ENCODE measurements around the gene CST9L.

Gene CST9L

DNA sequence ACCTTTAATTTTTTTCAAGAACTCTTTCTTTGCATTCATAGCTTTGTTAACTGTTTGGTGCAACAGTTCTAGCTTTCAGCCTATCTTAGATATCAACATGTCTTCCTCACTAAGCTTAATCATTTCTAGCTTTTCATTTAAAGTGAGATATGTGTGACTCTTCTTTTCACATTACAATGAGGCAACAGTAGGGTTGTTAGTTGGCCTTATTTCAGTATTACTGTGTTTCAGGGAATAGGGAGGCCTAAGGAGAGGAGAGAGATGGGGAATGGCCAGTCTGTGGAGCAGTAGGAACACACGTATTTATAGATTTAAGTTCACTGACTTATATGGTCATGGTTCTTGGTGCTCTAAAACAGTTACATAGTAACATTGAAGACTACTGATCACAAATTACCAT is 35.8 kb downstream of the CST9L start:
- H3K4me1 ChIP-seq (ENCODE audit: control insufficient read depth, insufficient read depth, low read length), result peaks cover 29% of the 10 kb centered on the region
- H3K9ac ChIP-seq (ENCODE audit: low read length), result no peak overlapping the region
- H3K27ac ChIP-seq (ENCODE audit: low read depth, low read length), result no peak overlapping the region
- peaks cover 20% of the 10 kb centered on the region for H3K9me3 ChIP-seq (ENCODE audit: control insufficient read depth, insufficient read depth, low read depth, low read length)
- peak overlapping the region; percentile 22 for H3K4me3 ChIP-seq (ENCODE audit: low read depth, low read length)
- H3K36me3 ChIP-seq (ENCODE audit: control insufficient read depth, insufficient read depth, low read length), result no peaks in the 10 kb centered on the region
- H3K27me3 ChIP-seq (ENCODE audit: control insufficient read depth, insufficient read depth, low read length), result no peaks in the 10 kb centered on the region

DNA sequence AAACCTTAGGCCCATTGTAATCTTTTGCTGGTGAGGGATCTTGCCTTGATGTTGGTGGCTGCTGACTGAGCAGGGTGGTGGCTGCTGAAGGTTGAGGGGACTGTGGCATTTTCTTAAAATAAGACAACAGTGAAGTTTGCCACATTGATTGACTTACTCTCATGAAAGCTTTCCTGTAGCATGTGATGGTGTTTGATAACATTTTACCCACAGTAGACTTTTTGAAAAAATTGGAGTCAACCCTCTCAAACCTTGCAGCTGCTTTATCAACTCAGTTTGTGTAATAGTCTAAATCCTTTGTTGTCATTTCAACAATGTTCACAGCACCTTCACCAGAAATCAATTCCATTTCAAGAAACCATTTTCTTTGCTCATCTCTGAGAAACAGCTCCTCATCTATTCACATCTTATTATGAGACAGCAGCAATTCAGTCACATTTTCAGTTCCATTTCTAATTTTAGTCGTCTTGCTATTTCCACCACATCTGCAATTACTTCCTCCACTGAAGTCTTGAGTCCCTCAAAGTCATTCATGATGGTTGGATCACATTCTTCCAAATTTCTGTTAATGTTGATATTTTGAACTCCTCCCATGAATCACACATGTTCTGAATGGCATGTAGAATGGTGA is 37.2 kb downstream of the CST9L start:
- Histone ChIP-seq H3K4me1 (ENCODE audit: control insufficient read depth, insufficient read depth, low read length) (peaks cover 29% of the 10 kb centered on the region), H3K9ac (ENCODE audit: low read length) (no peak overlapping the region), H3K4me3 (ENCODE audit: low read depth, low read length) (no peak overlapping the region), H3K36me3 (ENCODE audit: control insufficient read depth, insufficient read depth, low read length) (no peaks in the 10 kb centered on the region), H3K27me3 (ENCODE audit: control insufficient read depth, insufficient read depth, low read length) (no peaks in the 10 kb centered on the region), H3K27ac (ENCODE audit: low read depth, low read length) (no peak overlapping the region), H3K9me3 (ENCODE audit: control insufficient read depth, insufficient read depth, low read depth, low read length) (peaks cover 26% of the 10 kb centered on the region)

DNA sequence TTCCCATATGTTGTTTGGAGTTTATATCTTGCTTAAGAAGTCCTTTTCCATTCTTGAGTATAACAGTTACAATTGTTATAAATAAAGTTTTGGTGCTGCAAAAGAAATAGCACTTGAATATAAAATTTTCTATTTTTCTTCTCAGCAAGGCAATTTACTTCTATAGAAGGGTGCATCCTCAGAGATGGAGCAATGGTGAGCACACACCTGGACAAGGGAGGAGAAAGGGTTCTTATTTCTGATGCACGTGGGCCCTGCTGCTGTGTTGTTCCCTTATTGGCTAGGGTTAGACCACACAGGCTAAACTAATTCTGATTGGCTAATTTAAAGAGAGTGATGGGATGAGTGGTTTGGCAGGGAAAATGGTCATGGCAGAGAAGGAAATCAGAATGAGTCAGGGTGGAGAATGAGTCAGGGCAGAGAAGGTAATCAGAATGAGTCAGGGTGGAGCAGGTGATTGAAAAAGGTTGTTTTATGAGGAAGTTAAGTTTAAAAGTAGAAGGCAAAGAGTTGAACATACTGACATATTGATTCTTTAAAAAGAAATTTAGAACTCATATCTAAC is 39.3 kb downstream of the CST9L start:
- H3K4me1 ChIP-seq (ENCODE audit: control insufficient read depth, insufficient read depth, low read length), result peaks cover 17% of the 10 kb centered on the region
- no peaks in the 10 kb centered on the region for H3K27me3 ChIP-seq (ENCODE audit: control insufficient read depth, insufficient read depth, low read length)
- no peak overlapping the region for H3K27ac ChIP-seq (ENCODE audit: low read depth, low read length)
- H3K4me3 ChIP-seq (ENCODE audit: low read depth, low read length), result no peak overlapping the region
- H3K36me3 ChIP-seq (ENCODE audit: control insufficient read depth, insufficient read depth, low read length), result no peaks in the 10 kb centered on the region
- no peak overlapping the region for H3K9ac ChIP-seq (ENCODE audit: low read length)
- H3K9me3 ChIP-seq (ENCODE audit: control insufficient read depth, insufficient read depth, low read depth, low read length), result peaks cover 26% of the 10 kb centered on the region

GRCh38 chr20:23526850-23527249 is 41.4 kb downstream of the CST9L start:
- no peak overlapping the region for H3K27ac ChIP-seq (ENCODE audit: low read depth, low read length)
- H3K4me3 ChIP-seq (ENCODE audit: low read depth, low read length), result no peak overlapping the region
- H3K36me3 ChIP-seq (ENCODE audit: control insufficient read depth, insufficient read depth, low read length), result no peaks in the 10 kb centered on the region
- H3K27me3 ChIP-seq (ENCODE audit: control insufficient read depth, insufficient read depth, low read length), result no peaks in the 10 kb centered on the region
- H3K4me1 ChIP-seq (ENCODE audit: control insufficient read depth, insufficient read depth, low read length), result no peaks in the 10 kb centered on the region; the same call in 1 of the 2 replicates
- H3K9me3 ChIP-seq (ENCODE audit: control insufficient read depth, insufficient read depth, low read depth, low read length), result peaks cover 32% of the 10 kb centered on the region
- H3K9ac ChIP-seq (ENCODE audit: low read length), result no peak overlapping the region

DNA sequence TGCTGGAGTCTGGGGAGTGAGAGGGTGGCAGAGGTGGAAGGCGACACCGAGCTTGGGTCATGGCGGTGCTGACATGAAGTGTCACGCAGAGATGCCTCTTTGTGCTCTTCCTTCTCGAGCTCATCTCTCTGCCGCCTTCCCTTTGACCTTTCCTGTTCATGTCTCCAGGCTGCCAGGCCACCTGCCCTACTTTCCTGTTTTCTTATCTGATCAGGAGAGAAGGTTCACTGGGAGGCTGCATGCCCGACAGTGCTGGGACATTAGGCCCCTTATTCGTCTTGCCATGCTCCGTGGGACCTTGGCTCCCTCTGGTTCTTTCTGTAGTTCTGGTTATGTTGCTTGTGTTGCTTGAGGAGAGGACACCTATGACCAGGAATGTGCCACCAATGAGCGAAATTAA is 44.1 kb downstream of the CST9L start:
- no peak overlapping the region for H3K4me3 ChIP-seq (ENCODE audit: low read depth, low read length)
- no peak overlapping the region for H3K9ac ChIP-seq (ENCODE audit: low read length)
- no peak overlapping the region for H3K27ac ChIP-seq (ENCODE audit: low read depth, low read length)
- H3K27me3 ChIP-seq (ENCODE audit: control insufficient read depth, insufficient read depth, low read length), result no peaks in the 10 kb centered on the region
- H3K9me3 ChIP-seq (ENCODE audit: control insufficient read depth, insufficient read depth, low read depth, low read length), result peaks cover 37% of the 10 kb centered on the region
- no peaks in the 10 kb centered on the region for H3K36me3 ChIP-seq (ENCODE audit: control insufficient read depth, insufficient read depth, low read length)
- H3K4me1 ChIP-seq (ENCODE audit: control insufficient read depth, insufficient read depth, low read length), result no peaks in the 10 kb centered on the region

DNA sequence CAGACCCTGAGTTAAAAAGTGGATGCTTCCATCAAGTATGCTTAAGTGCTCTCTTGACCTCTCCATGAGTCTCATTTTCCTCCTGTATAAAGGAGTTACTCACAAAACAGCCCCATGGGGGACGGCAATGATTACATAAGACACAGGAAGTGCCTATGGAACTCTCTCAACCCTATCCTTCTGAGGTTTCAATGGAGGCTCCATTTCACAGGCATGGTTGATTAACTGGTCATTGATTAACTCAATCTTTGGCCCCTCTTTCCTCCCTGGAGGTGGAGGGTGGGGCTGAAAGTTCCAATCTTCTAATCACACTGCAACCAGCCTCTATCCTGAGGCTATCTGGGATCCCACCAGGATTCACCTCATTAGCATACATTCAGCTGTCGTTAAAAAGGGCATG is 48.1 kb downstream of the CST9L start:
- Histone ChIP-seq H3K9me3 (ENCODE audit: control insufficient read depth, insufficient read depth, low read depth, low read length) (peaks cover 25% of the 10 kb centered on the region), H3K9ac (ENCODE audit: low read length) (no peak overlapping the region)

GRCh38 chr20:23519556-23519955 is 48.7 kb downstream of the CST9L start:
- no peak overlapping the region for H3K4me3 ChIP-seq (ENCODE audit: low read depth, low read length)
- H3K27me3 ChIP-seq (ENCODE audit: control insufficient read depth, insufficient read depth, low read length), result no peaks in the 10 kb centered on the region
- H3K4me1 ChIP-seq (ENCODE audit: control insufficient read depth, insufficient read depth, low read length), result peaks cover 7% of the 10 kb centered on the region
- H3K9me3 ChIP-seq (ENCODE audit: control insufficient read depth, insufficient read depth, low read depth, low read length), result peaks cover 25% of the 10 kb centered on the region
- no peak overlapping the region for H3K27ac ChIP-seq (ENCODE audit: low read depth, low read length)
- H3K36me3 ChIP-seq (ENCODE audit: control insufficient read depth, insufficient read depth, low read length), result no peaks in the 10 kb centered on the region
- no peak overlapping the region for H3K9ac ChIP-seq (ENCODE audit: low read length)

More for the DNA sequence above, 48.1 kb downstream of the CST9L start:
- no peaks in the 10 kb centered on the region for H3K27me3 ChIP-seq (ENCODE audit: control insufficient read depth, insufficient read depth, low read length)
- H3K4me3 ChIP-seq (ENCODE audit: low read depth, low read length), result no peak overlapping the region
- H3K4me1 ChIP-seq (ENCODE audit: control insufficient read depth, insufficient read depth, low read length), result peaks cover under 1% of the 10 kb centered on the region; the same call in 1 of the 2 replicates
- H3K27ac ChIP-seq (ENCODE audit: low read depth, low read length), result no peak overlapping the region
- no peaks in the 10 kb centered on the region for H3K36me3 ChIP-seq (ENCODE audit: control insufficient read depth, insufficient read depth, low read length)

GRCh38 chr20:23517719-23518118 is 50.6 kb downstream of the CST9L start:
- no peak overlapping the region for H3K9ac ChIP-seq (ENCODE audit: low read length)
- no peak overlapping the region for H3K4me3 ChIP-seq (ENCODE audit: low read depth, low read length)
- peaks cover 24% of the 10 kb centered on the region for H3K9me3 ChIP-seq (ENCODE audit: control insufficient read depth, insufficient read depth, low read depth, low read length)
- no peaks in the 10 kb centered on the region for H3K36me3 ChIP-seq (ENCODE audit: control insufficient read depth, insufficient read depth, low read length)
- H3K27ac ChIP-seq (ENCODE audit: low read depth, low read length), result no peak overlapping the region
- H3K27me3 ChIP-seq (ENCODE audit: control insufficient read depth, insufficient read depth, low read length), result no peaks in the 10 kb centered on the region
- peaks cover 15% of the 10 kb centered on the region for H3K4me1 ChIP-seq (ENCODE audit: control insufficient read depth, insufficient read depth, low read length)

GRCh38 chr20:23515250-23515939 is 52.9 kb downstream of the CST9L start:
- H3K36me3 ChIP-seq (ENCODE audit: control insufficient read depth, insufficient read depth, low read length), result no peaks in the 10 kb centered on the region
- no peak overlapping the region for H3K4me3 ChIP-seq (ENCODE audit: low read depth, low read length)
- peak overlapping the region; percentile 42; the same call in 1 of the 2 replicates for H3K27ac ChIP-seq (ENCODE audit: low read depth, low read length)
- peaks cover 15% of the 10 kb centered on the region for H3K4me1 ChIP-seq (ENCODE audit: control insufficient read depth, insufficient read depth, low read length)
- peaks cover 5% of the 10 kb centered on the region; the same call in 1 of the 2 replicates for H3K9me3 ChIP-seq (ENCODE audit: control insufficient read depth, insufficient read depth, low read depth, low read length)
- no peak overlapping the region for H3K9ac ChIP-seq (ENCODE audit: low read length)
- H3K27me3 ChIP-seq (ENCODE audit: control insufficient read depth, insufficient read depth, low read length), result no peaks in the 10 kb centered on the region

DNA sequence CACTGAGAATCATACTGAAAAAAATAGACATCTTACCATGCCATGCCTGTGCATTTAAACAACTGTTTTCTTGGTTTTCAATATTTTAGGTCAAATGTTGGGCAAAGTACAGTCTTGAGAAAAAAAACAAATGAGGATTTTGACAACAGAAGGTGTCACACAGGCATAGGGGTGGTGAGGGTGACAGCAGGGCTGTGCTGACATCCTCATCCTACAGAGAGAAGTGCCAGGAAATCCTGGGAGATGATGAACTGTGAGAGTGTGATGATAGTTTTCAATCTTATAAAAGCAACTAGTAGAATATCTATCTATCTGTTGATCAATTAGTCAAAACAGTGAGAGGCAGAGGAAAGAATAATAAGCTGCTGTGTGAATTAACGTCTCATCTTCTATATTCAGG is 53.4 kb downstream of the CST9L start:
- Histone ChIP-seq H3K4me1 (ENCODE audit: control insufficient read depth, insufficient read depth, low read length) (peaks cover 15% of the 10 kb centered on the region), H3K27me3 (ENCODE audit: control insufficient read depth, insufficient read depth, low read length) (no peaks in the 10 kb centered on the region), H3K4me3 (ENCODE audit: low read depth, low read length) (no peak overlapping the region), H3K9me3 (ENCODE audit: control insufficient read depth, insufficient read depth, low read depth, low read length) (no peaks in the 10 kb centered on the region; the same call in 1 of the 2 replicates), H3K27ac (ENCODE audit: low read depth, low read length) (peak overlapping the region; percentile 42; the same call in 1 of the 2 replicates), H3K36me3 (ENCODE audit: control insufficient read depth, insufficient read depth, low read length) (no peaks in the 10 kb centered on the region), H3K9ac (ENCODE audit: low read length) (no peak overlapping the region)

All from HUES6 (cell line).